ENCODE measurements around the gene ZNG1A.
A peak's percentile ranks its signal among the peaks of the same experiment; 100 is the strongest.
"Not testable (repeated sequence)": the region's sequence is repeated elsewhere in the genome, so short reads cannot be mapped to it uniquely, and the experiment has no call there.

The ZNG1A gene

GRCh38 chr9:169757-170156 lies 9.1 kb downstream of the ZNG1A start:
- not testable (repeated sequence) for DNase-seq

GRCh38 chr9:159871-160270 lies 19.0 kb downstream of the ZNG1A start:
- not testable (repeated sequence) for DNase-seq

GRCh38 chr9:151173-151572 lies 27.7 kb downstream of the ZNG1A start:
- not testable (repeated sequence) for DNase-seq

DNA sequence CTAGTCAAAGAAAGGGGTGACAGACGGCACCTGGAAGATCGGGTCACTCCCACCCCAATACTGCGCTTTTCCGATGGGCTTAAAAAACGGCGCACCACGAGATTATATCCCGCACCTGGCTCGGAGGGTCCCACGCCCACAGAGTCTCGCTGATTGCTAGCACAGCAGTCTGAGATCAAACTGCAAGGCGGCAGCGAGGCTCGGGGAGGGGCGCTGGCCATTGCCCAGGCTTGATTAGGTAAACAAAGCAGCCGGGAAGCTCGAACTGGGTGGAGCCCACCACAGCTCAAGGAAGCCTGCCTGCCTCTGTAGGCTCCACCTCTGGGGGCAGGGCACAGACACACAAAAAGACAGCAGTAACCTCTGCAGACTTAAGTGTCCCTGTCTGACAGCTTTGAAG lies 39.0 kb downstream of the ZNG1A start:
- DNase-seq = not testable (repeated sequence)

- DNase-seq = not testable (repeated sequence)
Observed at GRCh38 chr9:117995-118467, 60.8 kb downstream of the ZNG1A start, which contains the start of gene FOXD4. FOXD4 (minus strand) TSS chr9:118417; CDS start chr9:118119, 298 bp downstream.

DNA sequence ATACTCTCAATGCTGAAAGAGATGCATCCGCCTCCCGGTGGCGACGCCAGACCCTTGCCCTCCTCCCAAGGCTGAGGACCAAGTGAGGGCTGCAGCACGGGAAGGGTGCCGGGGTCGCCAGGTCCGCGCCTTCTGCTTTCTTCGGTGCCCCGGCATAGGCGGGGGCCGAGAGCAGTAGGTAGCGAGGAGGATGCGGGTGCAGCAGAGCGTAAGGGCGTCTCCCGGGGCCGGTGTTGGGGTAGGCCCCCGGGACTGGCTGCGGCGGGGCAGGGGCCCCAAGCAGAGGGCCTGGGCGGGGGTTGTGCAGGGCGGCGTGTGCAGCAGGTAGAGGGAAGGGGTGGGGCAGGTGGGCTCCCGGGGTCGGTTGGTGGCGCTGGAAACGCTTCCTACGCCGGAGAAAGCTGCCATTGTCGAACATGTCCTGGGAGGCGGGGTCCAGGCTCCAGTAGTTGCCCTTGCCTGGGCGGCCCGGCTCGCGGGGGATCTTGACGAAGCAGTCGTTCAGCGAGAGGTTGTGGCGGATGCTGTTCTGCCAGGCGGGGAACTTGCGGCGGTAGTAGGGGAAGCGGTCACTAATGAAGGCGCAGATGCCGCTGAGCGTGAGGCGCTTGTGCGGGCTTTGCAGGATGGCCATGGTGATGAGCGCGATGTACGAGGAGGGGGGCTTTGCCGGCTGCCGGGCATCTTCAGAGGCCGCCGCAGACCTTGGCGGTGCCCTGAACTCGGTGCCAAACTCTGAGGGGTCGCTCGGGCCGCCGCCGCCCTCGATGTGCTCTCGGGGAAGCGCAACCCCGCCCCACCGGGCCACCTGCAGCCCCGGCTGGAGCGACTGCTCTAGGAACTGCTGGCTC lies 61.5 kb downstream of the ZNG1A start:
- DNase-seq = not testable (repeated sequence)

DNA sequence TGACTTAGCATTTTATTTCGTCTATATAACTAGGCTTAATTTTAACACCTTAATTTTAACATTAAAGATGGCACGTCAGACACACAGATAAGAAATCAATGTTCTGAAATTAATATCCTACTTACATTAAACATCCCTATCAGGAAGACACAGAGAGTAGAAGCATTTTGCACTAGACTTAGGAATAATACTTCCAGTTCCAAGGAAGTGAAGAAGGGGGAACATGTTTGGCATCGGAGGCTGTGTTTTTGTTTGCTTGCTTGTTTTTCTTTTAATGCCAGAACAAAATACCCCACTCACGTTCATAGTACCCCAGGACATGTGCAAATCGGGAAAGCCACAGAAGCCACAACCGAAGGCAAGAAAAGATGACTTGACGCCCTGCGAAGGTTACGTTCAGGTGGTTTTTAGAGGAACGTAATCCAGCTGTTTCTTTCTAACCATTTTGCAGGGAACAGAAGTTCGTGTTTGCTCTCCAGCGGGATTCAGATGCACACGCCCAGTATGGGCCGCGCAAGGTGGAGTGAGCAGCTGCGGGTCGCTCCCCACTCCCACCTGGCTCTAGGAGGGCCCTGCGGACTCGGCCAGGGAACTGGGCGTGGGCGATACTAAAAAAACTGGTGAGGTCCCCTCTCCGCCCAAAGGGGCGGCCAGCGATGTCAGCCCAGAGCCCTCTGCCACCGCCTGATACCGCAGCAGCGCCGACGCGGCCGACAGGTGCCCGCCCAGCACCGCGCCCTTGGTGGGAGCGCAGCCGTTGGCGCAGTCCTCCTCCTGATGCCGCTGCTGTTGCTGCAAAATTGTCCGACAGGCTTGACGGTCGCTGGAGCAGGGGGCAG lies 62.4 kb downstream of the ZNG1A start:
- DNase-seq = not testable (repeated sequence)

- DNase-seq = not testable (repeated sequence)
Observed at GRCh38 chr9:115118-115451, 63.8 kb downstream of the ZNG1A start.

GRCh38 chr9:114267-115117 lies 64.4 kb downstream of the ZNG1A start:
- DNase-seq = not testable (repeated sequence)

DNA sequence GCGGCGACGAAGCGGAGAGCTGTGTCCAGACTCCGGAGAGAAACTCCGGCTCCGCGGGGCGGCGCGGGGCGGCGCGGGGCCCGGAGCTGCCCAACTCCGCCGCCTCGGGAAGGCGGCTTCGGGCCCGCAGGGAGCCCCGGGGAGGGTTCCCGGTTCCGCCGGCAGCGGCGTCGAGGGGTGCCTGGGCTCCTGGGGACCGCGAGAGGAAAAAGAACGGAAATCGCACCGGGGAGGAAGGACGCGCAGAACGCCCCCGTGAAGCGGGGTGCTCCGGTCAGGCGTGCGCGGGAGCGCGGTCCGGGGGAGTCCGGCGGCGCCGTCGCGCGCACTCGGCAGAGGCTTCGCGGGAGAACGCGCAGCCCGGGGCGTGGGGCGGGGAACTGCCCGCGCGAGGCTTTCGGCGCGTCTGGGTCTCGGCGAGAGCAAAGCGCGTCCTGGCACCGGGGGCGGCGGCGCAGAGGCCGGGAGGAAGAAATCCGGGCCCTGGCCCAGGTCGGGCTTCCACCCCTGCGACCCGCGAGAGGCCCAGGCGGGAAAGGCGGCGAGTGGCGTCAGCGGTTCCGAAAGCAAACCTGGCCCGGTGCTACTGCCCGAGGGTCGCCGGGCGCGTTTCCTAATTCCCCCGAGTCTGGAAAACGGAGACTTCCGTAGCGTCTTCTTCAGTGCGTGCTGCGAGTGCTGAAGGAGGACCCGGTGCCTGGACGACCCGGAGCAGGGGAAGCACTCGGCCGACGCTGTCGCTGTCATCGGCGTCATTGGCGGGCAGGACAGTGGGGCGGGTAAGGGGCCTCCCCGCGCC lies 65.2 kb downstream of the ZNG1A start:
- DNase-seq = peak; percentile 31

DNA sequence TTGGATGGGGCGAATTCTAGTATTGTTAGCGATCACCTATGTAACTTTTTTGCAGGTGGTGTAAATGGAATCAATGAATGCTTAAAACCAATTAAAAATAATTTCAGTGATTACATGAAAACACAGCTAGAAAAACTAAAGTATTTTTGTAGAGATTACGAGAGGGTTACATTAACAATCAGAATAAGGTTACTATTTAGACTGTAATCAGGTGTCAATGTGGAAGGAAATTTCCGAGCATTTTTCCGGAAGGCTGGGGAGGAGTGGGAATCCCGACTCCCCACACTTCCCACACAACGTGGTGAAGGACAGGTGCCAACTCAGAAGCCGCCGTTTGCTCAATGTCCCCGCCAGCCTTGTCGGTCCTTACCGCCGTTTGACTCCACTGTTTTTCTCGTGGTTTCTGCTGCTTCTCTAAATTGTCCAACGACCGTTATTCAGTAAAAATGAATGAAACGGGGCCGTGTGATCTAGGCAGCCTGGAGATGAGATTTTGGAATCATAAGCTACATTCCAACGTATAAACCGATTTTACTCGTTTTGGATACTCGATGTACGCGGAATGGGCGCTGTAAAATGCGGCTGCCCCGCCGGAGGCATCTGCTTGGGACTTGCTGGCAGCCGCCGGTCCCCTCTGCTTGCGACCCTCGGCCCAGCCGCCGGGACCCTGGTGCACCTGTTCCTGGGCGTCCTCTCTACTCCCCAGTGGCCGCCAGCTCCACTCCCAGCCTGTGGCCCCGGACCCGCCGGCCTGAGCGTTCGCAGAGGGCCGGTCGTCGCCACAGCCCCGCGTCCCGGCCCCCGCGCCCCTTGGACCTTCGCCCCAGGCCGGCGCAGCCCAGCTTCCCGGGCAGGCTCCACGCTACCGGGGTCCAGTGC lies 66.0 kb downstream of the ZNG1A start:
- not testable (repeated sequence) for DNase-seq

DNA sequence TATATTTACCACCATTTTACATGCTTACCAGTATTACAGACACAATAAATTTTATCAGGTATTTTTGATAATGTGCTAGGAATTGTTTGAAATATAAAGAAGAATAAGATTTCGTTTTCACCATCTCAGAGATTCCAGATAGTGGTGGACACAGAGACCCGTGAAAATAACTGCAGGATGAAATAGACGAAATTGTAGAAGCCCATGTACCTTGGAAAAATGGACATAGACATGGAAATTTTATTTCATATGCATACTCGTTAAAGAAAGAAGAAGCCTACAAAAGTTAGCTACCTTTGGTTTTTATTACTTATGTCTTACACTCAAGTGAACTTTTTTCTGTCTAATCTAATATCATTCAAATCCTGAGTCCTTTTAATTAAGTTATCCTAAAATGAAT lies 68.2 kb downstream of the ZNG1A start:
- DNase-seq = not testable (repeated sequence)

- DNase-seq = not testable (repeated sequence)
Observed at GRCh38 chr9:109540-109939, 69.3 kb downstream of the ZNG1A start.

- DNase-seq = not testable (repeated sequence)
Observed at GRCh38 chr9:108742-109495, 69.9 kb downstream of the ZNG1A start.

GRCh38 chr9:105991-106390 lies 72.9 kb downstream of the ZNG1A start:
- DNase-seq = not testable (repeated sequence)

DNA sequence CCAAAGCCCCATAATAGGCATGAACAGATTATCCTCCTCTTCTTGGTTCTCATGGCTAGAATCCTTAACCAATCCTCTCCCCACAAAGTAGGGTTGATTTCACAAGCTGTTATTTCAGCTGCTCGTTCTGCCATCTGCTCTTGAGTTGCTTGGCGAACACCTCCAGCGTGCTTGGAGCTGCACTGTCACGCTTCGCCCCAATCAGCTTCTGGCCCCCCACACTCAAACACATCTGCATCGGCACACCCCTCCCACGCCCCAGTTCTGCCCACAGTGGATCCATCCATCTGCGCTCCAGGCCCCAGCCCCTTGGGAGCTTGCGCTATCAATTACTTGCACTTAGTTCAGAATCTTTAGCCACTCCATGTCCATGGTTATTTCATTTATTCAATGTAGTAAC lies 78.4 kb downstream of the ZNG1A start:
- not testable (repeated sequence) for DNase-seq

- not testable (repeated sequence) for DNase-seq
Observed at GRCh38 chr9:99867-100266, 79.0 kb downstream of the ZNG1A start.

GRCh38 chr9:98775-99174 lies 80.1 kb downstream of the ZNG1A start:
- DNase-seq = not testable (repeated sequence)

GRCh38 chr9:94992-95391 lies 83.9 kb downstream of the ZNG1A start:
- DNase-seq = not testable (repeated sequence)

DNA sequence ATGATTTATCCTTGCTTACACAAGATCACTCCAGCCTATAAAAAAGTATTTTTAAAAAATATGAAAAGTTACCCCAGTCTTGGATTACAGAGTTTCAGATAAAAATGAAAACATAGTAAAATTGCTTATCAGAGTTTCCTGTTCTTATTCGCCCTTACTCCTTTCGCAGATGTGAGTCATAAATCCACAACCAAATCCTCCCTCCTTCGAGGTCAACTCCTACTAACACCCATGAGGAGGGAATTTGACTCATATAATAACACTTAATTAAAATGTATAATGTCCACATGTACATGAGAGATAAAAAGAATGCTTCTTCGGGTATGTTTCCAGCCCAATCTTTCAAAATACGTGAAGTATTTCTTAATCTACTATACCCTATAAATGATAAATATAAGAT lies 84.5 kb downstream of the ZNG1A start:
- DNase-seq = not testable (repeated sequence)
